NCI-H1417 treated with DMSO at 0.1 percent for 48 hours (cell line): Measurements from ENCODE around the gene SELENON.

Experiments
- DNase-seq: peaks from one replicate; lab custom pipeline; 2025; lab: John Stamatoyannopoulos, UW

SELENON gene, protein sequence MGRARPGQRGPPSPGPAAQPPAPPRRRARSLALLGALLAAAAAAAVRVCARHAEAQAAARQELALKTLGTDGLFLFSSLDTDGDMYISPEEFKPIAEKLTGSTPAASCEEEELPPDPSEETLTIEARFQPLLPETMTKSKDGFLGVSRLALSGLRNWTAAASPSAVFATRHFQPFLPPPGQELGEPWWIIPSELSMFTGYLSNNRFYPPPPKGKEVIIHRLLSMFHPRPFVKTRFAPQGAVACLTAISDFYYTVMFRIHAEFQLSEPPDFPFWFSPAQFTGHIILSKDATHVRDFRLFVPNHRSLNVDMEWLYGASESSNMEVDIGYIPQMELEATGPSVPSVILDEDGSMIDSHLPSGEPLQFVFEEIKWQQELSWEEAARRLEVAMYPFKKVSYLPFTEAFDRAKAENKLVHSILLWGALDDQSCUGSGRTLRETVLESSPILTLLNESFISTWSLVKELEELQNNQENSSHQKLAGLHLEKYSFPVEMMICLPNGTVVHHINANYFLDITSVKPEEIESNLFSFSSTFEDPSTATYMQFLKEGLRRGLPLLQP

DNA sequence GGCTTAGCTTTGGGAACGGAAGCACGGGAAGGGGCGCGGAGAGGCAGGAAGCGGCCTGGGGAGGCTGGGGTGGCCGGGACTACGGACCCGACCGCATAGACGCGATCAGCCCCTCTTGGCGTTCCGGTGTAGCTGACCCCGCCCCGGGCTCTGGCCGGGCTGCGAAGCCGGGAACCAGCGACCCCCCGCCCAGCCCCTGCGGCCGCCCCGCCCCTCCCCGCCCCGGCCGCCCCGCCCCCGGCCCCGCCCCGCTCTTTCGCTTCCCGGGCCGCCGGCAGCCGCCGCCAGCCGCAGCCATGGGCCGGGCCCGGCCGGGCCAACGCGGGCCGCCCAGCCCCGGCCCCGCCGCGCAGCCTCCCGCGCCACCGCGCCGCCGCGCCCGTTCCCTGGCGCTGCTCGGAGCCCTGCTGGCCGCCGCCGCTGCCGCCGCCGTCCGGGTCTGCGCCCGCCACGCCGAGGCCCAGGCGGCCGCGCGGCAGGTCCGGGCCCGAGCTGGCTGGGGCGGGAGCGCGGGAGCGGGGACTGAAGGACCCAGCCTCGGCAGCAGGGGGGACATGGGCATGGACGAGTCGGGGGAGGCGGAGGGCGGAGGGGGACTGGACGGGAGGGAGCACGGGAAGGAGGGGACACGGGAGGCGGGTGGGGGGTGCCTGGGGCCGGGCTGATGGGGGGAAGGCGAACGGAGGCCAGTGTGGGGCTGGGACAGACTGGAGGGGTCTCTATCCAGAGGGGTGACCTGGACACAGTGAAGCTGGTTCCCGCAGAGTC, at the start of gene SELENON:
SELENON (plus strand) TSS at position 259 of the 768 bp plus-strand sequence; CDS start at position 297, 38 bp downstream.
- no peak for DNase-seq

DNA sequence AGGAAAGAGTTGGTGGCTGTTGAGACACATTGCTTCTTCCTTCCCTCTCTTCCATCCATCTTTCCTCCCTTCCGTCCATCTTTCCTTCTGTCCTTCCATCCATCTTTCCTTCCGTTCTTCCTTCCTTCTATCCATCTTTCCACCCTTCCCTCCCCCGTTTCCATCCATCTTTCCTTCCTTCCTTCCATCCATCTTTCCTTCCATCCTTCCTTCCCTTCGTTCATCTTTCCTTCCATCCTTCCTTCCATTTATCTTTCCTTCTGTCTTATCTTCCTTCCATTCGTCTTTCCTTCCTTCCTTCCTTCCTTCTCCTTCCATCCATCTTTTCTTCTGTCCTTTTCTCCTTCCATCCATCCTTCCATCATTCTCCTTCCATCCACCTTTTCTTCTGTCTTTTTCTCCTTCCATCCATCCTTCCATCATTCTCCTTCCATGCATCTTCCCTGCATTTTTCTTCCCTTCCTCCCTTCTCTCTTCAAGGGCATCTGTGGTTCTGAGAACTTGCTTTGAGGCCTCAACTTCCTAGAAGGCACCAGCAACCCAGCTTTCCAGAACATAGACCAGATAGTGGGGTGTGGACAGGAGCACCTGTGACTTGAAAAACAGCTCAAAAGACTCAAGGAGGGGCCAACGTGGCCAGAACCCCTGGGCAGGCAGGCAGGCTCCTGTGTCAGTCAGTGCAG, 48.9 kb upstream of the SELENON start:
- DNase-seq, result no peak

- no peak for DNase-seq
These were observed 45.4 kb upstream of the SELENON start for GRCh38 chr1:25754470-25755181.

- DNase-seq, result no peak
These were observed 44.4 kb upstream of the SELENON start for GRCh38 chr1:25755475-25756125.

DNA sequence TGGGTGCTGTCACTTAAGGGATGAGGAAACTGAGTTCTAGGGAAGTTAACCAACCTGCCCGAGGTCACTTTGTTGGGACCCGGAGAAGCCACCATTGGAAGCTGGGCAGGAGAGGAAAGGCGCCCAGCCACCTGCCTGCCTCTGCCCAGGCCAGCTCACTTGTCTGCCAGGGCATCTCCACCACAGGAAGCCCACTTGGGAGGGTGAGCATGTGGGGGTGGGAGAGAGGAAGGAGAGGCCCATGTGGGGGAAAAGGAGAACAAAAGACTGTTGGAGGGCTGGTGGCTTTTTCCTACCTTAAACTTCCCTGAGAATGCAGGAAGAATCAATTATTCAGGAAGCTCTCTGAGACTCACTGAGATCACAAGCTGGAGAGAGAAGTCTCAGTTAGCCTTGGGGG, 43.8 kb upstream of the SELENON start:
- DNase-seq, result no peak

- DNase-seq, result no peak
These were observed 42.7 kb upstream of the SELENON start for GRCh38 chr1:25757151-25757845.

DNA sequence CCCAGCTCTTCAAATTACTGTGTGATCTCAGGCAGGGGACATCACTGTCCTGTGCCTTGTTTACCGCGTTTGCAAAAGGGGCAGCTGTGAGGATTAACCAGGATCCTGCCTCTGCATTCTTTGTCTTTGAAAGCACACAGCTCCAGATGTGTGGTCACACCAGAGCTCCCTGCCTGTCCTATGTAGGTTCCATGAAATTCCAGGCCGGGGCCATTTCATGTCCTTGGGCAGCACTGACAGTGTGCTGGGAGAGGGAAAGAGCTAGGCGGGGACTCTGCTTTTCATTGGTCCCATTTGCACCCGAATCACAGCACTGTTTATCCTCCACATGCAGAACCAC, 42.2 kb upstream of the SELENON start:
- DNase-seq, result no peak

DNA sequence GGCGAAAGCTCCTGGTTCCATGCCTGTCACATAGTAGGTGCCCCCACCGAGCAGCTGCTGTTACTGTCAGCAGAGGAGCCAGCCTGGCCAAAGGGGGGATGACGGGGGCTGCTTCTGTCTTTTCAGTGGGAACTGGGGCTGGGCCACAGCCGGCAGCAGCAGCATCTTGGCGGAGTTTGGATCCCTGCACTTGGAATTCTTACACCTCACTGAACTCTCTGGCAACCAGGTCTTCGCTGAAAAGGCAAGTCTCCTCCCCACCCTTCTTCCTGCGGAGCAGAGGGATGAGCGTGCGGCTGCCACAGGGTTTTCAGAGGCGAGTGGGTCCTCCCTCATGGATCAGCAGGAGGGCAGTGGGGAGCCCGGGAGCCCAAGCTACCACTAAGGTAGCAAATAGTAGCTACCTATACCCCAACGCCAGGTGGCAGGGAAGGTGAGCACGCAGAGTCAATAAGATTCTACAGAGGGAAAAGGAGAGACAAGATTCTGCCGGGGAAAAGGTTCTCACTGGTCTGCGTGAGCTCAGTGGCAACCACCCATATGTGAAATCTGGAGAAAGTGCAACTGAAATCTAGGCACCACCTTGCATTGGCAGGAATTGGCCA, 41.4 kb upstream of the SELENON start:
- no peak for DNase-seq

DNA sequence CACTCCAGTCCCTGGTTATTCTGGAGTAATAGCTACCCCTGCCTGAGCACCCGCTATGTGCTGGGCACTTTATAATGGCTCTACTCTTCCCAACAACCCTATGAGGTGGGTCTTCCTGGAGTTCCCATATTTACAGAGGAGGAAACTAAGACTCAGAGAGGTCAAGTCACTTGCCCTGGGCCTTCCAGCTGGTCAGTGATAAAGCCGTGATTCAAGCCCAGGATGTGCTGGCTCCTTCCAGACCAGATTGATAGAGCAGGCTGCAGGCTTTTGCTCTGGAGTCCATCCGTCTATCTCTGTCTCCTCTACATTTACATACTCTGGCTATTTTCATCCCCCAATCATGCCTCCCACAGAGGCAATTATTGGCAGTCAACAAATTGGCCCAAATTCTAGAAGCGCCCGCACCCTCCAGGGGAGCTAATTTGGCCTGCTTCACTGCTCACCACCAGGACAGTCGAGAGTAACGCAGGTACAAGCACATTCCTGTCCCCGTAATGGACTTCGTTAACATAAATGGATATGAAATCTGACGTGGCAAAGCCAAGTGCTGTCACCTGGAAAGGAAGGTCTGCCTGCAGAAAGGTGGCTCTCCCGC, 39.8 kb upstream of the SELENON start:
- DNase-seq, result no peak

DNA sequence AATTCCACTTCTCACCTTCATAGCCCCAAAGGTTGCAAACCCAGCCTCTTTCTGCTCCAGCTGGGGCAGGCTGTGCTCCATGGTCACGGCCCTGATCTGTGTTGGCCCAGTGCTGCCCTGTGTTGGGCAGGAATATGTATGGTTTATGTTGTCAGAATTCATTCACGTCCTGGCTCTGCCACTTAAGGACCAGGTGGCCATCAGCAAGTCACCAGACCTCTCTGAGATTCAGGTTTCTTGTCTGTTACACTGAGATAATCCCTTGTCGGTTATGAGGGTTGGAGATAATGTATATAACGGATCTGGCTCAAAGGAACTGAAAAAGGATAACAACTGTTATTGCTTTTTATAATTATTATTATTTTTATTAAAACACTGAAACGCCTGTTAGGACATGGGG, 39.1 kb upstream of the SELENON start:
- no peak for DNase-seq

- DNase-seq, result no peak
These were observed 36.5 kb upstream of the SELENON start for GRCh38 chr1:25763493-25763892.

- no peak for DNase-seq
These were observed 34.7 kb upstream of the SELENON start for GRCh38 chr1:25765136-25765922.

GRCh38 chr1:25765923-25766589, 33.9 kb upstream of the SELENON start:
- DNase-seq, result no peak

GRCh38 chr1:25766721-25767436, 33.1 kb upstream of the SELENON start:
- no peak for DNase-seq

DNA sequence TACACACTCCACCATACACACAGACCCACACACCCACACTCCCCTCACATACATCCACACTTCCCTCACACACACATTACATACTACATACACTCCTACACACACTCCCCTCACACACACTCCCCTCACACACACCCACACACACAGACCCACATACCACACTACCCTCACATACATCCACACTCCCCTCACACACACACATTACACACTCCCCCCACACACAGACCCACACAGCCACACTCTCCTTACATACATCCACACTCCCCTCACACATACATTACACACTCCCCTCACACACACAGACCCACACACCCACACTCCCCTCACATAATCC, 32.6 kb upstream of the SELENON start:
- DNase-seq, result no peak

DNA sequence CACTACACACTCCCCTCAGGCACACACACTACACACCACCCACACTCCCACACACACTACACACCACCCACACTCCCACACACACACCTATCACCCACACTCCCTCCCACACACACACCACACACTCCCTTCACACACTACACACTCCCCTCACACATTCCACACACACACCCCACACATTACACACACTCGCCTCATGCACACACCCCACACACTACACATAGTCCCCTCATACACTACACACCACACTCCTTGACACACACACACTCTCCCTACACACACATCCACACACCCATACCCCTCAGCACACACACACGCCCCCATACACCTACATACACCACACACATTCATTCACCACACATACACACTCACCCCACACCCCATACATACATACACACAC, 31.0 kb upstream of the SELENON start:
- DNase-seq, result no peak

DNA sequence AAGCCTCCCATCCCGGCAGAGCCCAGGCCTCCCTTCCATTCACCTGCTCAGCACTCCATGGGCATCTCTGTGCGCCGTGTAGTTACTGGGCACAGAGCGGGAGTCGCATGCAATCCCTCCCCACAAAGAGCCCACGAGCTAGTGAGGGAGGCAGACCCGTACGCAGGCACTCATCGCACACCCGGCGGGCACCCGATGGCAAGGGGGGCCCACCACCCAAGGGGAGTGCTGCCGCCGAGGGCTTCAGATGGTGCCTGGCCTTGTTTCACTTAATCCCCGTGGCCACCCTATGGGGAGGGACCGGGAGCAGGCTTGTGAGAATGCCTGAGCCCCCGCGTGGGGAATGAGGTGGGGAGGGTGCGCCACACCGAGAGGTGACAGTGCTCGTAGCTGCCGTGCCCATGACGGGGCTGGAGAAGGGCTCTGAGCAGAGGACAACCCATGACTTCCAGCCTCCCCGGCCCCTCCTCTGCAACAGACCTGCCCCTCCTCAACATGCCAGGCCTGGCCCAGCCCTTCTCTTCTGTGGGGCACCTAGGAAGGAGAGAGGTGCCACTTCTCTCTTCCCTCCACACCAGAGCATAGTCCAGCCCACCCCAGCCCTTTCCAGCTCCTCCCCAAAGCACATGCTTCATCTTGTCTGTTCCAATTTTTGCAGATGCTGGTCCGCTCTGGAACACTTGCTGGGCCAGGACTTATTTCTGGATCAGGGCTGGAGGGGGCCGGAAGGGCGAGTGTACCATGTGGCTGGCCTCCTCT, 30.2 kb upstream of the SELENON start:
- DNase-seq, result no peak
